ENCODE data around the gene DCAF11. TPM values are rescaled to one million over a fixed set of nuclear protein-coding genes. Genes with fewer than 3 reads are reported as not detected.

The DCAF11 gene
- total and polyA plus RNA-seq, 4 donors: 26.4 to 153 (median 64.2) TPM

DNA sequence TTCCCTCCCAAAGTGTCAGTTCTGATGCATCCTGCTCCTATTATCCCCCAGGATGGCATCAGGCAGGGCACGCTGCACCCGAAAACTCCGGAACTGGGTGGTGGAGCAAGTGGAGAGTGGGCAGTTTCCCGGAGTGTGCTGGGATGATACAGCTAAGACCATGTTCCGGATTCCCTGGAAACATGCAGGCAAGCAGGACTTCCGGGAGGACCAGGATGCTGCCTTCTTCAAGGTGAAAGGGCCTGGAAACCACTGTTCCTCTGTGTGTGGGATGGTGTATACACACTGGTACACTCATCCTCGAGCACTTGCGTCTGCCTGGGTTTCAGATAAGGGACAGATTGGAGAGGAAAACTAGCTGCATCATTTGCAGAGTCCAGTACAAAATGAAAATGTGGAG lies 47.5 kb downstream of the DCAF11 start:
- TF ChIP-seq, protein P1, sequence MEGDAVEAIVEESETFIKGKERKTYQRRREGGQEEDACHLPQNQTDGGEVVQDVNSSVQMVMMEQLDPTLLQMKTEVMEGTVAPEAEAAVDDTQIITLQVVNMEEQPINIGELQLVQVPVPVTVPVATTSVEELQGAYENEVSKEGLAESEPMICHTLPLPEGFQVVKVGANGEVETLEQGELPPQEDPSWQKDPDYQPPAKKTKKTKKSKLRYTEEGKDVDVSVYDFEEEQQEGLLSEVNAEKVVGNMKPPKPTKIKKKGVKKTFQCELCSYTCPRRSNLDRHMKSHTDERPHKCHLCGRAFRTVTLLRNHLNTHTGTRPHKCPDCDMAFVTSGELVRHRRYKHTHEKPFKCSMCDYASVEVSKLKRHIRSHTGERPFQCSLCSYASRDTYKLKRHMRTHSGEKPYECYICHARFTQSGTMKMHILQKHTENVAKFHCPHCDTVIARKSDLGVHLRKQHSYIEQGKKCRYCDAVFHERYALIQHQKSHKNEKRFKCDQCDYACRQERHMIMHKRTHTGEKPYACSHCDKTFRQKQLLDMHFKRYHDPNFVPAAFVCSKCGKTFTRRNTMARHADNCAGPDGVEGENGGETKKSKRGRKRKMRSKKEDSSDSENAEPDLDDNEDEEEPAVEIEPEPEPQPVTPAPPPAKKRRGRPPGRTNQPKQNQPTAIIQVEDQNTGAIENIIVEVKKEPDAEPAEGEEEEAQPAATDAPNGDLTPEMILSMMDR (IDR thresholded peaks at IDR 0.05; ENCODE audit: control extremely low read depth, extremely low read depth): no peak
- no peaks in the 10 kb centered on the region for H3K27me3 ChIP-seq (ENCODE audit: control insufficient read depth in 3 of 3, insufficient read depth in 3 of 3, low read length in 2 of 3)
- peak overlapping the region; percentile 4 to 94 for H3K27ac ChIP-seq (ENCODE audit: low read depth in 1 of 2, low read length in 1 of 2)
- peak overlapping the region in 1 of 2 donors; percentile 92 for H3K9ac ChIP-seq (ENCODE audit: insufficient read depth in 1 of 2, low read length in 2 of 2)
- peaks cover 0 to 15% (median 8%) of the 10 kb centered on the region in 5 donors for H3K4me1 ChIP-seq (ENCODE audit: control insufficient read depth in 5 of 5, insufficient read depth in 5 of 5, low read length in 5 of 5)
- WGBS, 2 donors: 42 to 64% methylated on average over 8 of the region's 8 CpGs
- no peaks in the 10 kb centered on the region for H3K9me3 ChIP-seq (ENCODE audit: control insufficient read depth in 4 of 4, insufficient read depth in 3 of 4, low read length in 3 of 4)
- no peak for DNase-seq
- peaks cover 25 to 59% (median 40%) of the 10 kb centered on the region in 4 donors for H3K36me3 ChIP-seq (ENCODE audit: control insufficient read depth in 4 of 4, insufficient read depth in 4 of 4, low read length in 4 of 4)
- ATAC-seq (ENCODE audit: insufficient read depth, low FRiP score): no peak
- H3K4me3 ChIP-seq: peak overlapping the region; percentile 60

- peak in 1 of 3 donors; percentile 11 for DNase-seq
- 90 to 97% methylated on average over 14 of the region's 14 CpGs for WGBS, 2 donors
- H3K27ac ChIP-seq (ENCODE audit: low read depth in 1 of 2, low read length in 1 of 2): no peak overlapping the region
These were observed 50.0 kb downstream of the DCAF11 start for GRCh38 chr14:24164518-24164991.

DNA sequence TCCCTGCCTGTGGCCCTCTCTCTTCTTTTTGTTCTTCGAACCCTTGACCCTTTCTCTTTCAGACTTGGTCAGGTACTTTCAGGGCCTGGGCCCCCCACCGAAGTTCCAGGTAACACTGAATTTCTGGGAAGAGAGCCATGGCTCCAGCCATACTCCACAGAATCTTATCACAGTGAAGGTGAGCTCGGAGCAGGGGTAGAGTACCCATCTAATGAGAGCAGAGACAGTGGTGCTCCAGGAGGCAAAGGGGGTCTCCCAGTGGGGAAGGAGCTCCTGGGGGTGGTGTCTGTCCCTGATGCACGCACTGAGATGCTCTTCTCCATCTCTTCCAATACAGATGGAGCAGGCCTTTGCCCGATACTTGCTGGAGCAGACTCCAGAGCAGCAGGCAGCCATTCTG lies 51.2 kb downstream of the DCAF11 start:
- no peak overlapping the region for H3K4me3 ChIP-seq
- DNase-seq (no peak), ATAC-seq (ENCODE audit: insufficient read depth, low FRiP score) (no peak)
- no peaks in the 10 kb centered on the region for H3K27me3 ChIP-seq (ENCODE audit: control insufficient read depth in 3 of 3, insufficient read depth in 3 of 3, low read length in 2 of 3)
- TF ChIP-seq, protein P1 (IDR thresholded peaks at IDR 0.05; ENCODE audit: control extremely low read depth, extremely low read depth): no peak
- no peaks in the 10 kb centered on the region for H3K9me3 ChIP-seq (ENCODE audit: control insufficient read depth in 4 of 4, insufficient read depth in 3 of 4, low read length in 3 of 4)
- no peak overlapping the region for H3K9ac ChIP-seq (ENCODE audit: insufficient read depth in 1 of 2, low read length in 2 of 2)
- H3K4me1 ChIP-seq (ENCODE audit: control insufficient read depth in 5 of 5, insufficient read depth in 5 of 5, low read length in 5 of 5): peaks cover 0 to 13% (median 8%) of the 10 kb centered on the region in 5 donors
- peak overlapping the region in 1 of 2 donors; percentile 34 for H3K27ac ChIP-seq (ENCODE audit: low read depth in 1 of 2, low read length in 1 of 2)
- 83 to 94% methylated on average over 5 of the region's 5 CpGs for WGBS, 2 donors
- peaks cover 22 to 46% (median 34%) of the 10 kb centered on the region in 4 donors for H3K36me3 ChIP-seq (ENCODE audit: control insufficient read depth in 4 of 4, insufficient read depth in 4 of 4, low read length in 4 of 4)

More at GRCh38 chr14:24164518-24164991, 50.0 kb downstream of the DCAF11 start:
- Histone ChIP-seq H3K4me1 (ENCODE audit: control insufficient read depth in 5 of 5, insufficient read depth in 5 of 5, low read length in 5 of 5) (peaks cover 0 to 15% (median 8%) of the 10 kb centered on the region in 5 donors), H3K9ac (ENCODE audit: insufficient read depth in 1 of 2, low read length in 2 of 2) (no peak overlapping the region), H3K9me3 (ENCODE audit: control insufficient read depth in 4 of 4, insufficient read depth in 3 of 4, low read length in 3 of 4) (no peaks in the 10 kb centered on the region), H3K27me3 (ENCODE audit: control insufficient read depth in 3 of 3, insufficient read depth in 3 of 3, low read length in 2 of 3) (no peaks in the 10 kb centered on the region), H3K4me3 (no peak overlapping the region), H3K36me3 (ENCODE audit: control insufficient read depth in 4 of 4, insufficient read depth in 4 of 4, low read length in 4 of 4) (peaks cover 22 to 52% (median 41%) of the 10 kb centered on the region in 4 donors)
- no peak for ATAC-seq (ENCODE audit: insufficient read depth, low FRiP score)
- TF ChIP-seq, protein P1 (IDR thresholded peaks at IDR 0.05; ENCODE audit: control extremely low read depth, extremely low read depth): no peak
